ENCODE measurements around the gene SLIT3.

GRCh38 chr5:168817591-168817990, 483.3 kb downstream of the SLIT3 start:
- TF ChIP-seq POLR2A (IDR thresholded peaks at IDR 0.05; ENCODE audit: low read length) (no peak), GATA1 (IDR thresholded peaks at IDR 0.05; ENCODE audit: low read depth, low read length) (no peak)

Measured in erythroblast (primary cell).